HG02588 (cell line): ENCODE results near the gene DHRS13.
"Not testable (repeated sequence)": the region's sequence is repeated elsewhere in the genome, so short reads cannot be mapped to it uniquely, and the experiment has no call there.

Experiments used
- ATAC-seq: cut with Tn5 transposase; IDR thresholded peaks from one replicate; pipeline ENCODE4 v1.9.1; 2021; ENCODE audit warnings: mild to moderate bottlenecking, moderate library complexity; ENCODE audit not compliant: unreplicated experiment

The DHRS13 gene

GRCh38 chr17:28887871-28888471, 14.9 kb downstream of the DHRS13 start:
- ATAC-seq: no peak

GRCh38 chr17:28885951-28886350, 16.9 kb downstream of the DHRS13 start:
- no peak for ATAC-seq

GRCh38 chr17:28885363-28885762, 17.5 kb downstream of the DHRS13 start:
- no peak for ATAC-seq

GRCh38 chr17:28883967-28884702, 18.7 kb downstream of the DHRS13 start:
- ATAC-seq: no peak

- no peak for ATAC-seq
Measured at GRCh38 chr17:28882154-28882895, 20.6 kb downstream of the DHRS13 start.

GRCh38 chr17:28881533-28882056, 21.3 kb downstream of the DHRS13 start:
- ATAC-seq: no peak

GRCh38 chr17:28880572-28880945, 22.3 kb downstream of the DHRS13 start:
- no peak for ATAC-seq

GRCh38 chr17:28879886-28880571, 22.9 kb downstream of the DHRS13 start:
- no peak for ATAC-seq

- no peak for ATAC-seq
Measured at GRCh38 chr17:28878981-28879380, 23.9 kb downstream of the DHRS13 start.

GRCh38 chr17:28878158-28878910, 24.5 kb downstream of the DHRS13 start:
- no peak for ATAC-seq

- not testable (repeated sequence) for ATAC-seq
Measured at GRCh38 chr17:28877150-28877711, 25.6 kb downstream of the DHRS13 start.

- ATAC-seq: no peak
Measured at GRCh38 chr17:28875848-28876550, 26.9 kb downstream of the DHRS13 start.

GRCh38 chr17:28874750-28875149, 28.1 kb downstream of the DHRS13 start:
- no peak for ATAC-seq

- ATAC-seq: no peak
Measured at GRCh38 chr17:28873839-28874238, 29.0 kb downstream of the DHRS13 start.

- ATAC-seq: peak; percentile 86
Measured at GRCh38 chr17:28871056-28871579, 31.8 kb downstream of the DHRS13 start.

GRCh38 chr17:28867276-28867675, 35.6 kb downstream of the DHRS13 start:
- ATAC-seq: no peak

- no peak for ATAC-seq
Measured at GRCh38 chr17:28865946-28866752, 36.7 kb downstream of the DHRS13 start.
